GM19395 (cell line): Measurements from ENCODE around the gene AMN.

ENCODE experiments used
- ATAC-seq: cut with Tn5 transposase; IDR thresholded peaks from one replicate; pipeline ENCODE4 v1.9.1; 2021; ENCODE audit warnings: mild to moderate bottlenecking, moderate library complexity; ENCODE audit not compliant: unreplicated experiment

The AMN gene

GRCh38 chr14:102898776-102899515 is 23.5 kb upstream of the AMN start:
- ATAC-seq = no peak

GRCh38 chr14:102899516-102899900 is 23.0 kb upstream of the AMN start:
- ATAC-seq = no peak

- peak; percentile 62 for ATAC-seq
These were observed 21.6 kb upstream of the AMN start for GRCh38 chr14:102900631-102901571.

GRCh38 chr14:102901633-102902032 is 20.8 kb upstream of the AMN start:
- ATAC-seq = peak; percentile 78

GRCh38 chr14:102902086-102902485 is 20.4 kb upstream of the AMN start:
- ATAC-seq = no peak

GRCh38 chr14:102902523-102903247 is 19.8 kb upstream of the AMN start:
- ATAC-seq = no peak

- ATAC-seq = no peak
These were observed 19.1 kb upstream of the AMN start for GRCh38 chr14:102903248-102903888.

- no peak for ATAC-seq
These were observed 18.5 kb upstream of the AMN start for GRCh38 chr14:102903889-102904512.

GRCh38 chr14:102905116-102906108 is 17.1 kb upstream of the AMN start:
- no peak for ATAC-seq

- no peak for ATAC-seq
These were observed 15.7 kb upstream of the AMN start for GRCh38 chr14:102906616-102907302.

GRCh38 chr14:102907303-102907844 is 15.1 kb upstream of the AMN start:
- ATAC-seq = no peak

- no peak for ATAC-seq
These were observed 14.3 kb upstream of the AMN start for GRCh38 chr14:102907980-102908730.

- ATAC-seq = no peak
These were observed 13.6 kb upstream of the AMN start for GRCh38 chr14:102908766-102909455.

- no peak for ATAC-seq
These were observed 13.0 kb upstream of the AMN start for GRCh38 chr14:102909462-102909861.

- ATAC-seq = no peak
These were observed 12.6 kb upstream of the AMN start for GRCh38 chr14:102909911-102910310.

GRCh38 chr14:102910442-102910841 is 12.0 kb upstream of the AMN start:
- no peak for ATAC-seq

- no peak for ATAC-seq
These were observed 10.9 kb upstream of the AMN start for GRCh38 chr14:102911541-102911951.
